HCT116 (cell line): ENCODE measurements around the gene MSMP. TPM values are rescaled to one million over a fixed set of nuclear protein-coding genes. Genes with fewer than 3 reads are reported as not detected.

Source experiments
- ATAC-seq: fragments of 200-7000 bp; cut with Tn5 transposase; 2 replicates; pipeline ENCODE4 v1.9.1; 2020; ENCODE audit warnings: mild to moderate bottlenecking, moderate library complexity
- BruUV-seq: library from RNA; stranded (reverse); fragments of 400-500 nt; replicated peaks from 2 replicates; lab custom pipeline; 2021; lab: Mats Ljungman, UMichigan
- CTCF ChIA-PET: fragments of 300-600 bp; sonication (Branson Sonifier 250); formaldehyde crosslinking; loops from one replicate; lab custom pipeline; 2021; ENCODE audit warnings: antibody characterized with exemption; lab: Charles Lee
- POLR2A ChIA-PET: fragments of 300-600, 350-600 bp; sonication (Branson Sonifier 250); formaldehyde crosslinking; loops from one replicate; lab custom pipeline; 2021; ENCODE audit warnings: antibody characterized with exemption; lab: Charles Lee
- RAD21 ChIA-PET, 2 experiments: fragments of 300-600 bp; sonication (Branson Sonifier 250); formaldehyde crosslinking; loops; one replicate each; lab custom pipeline; 2023; ENCODE audit warnings: low total read pairs in 2 of 2; ENCODE audit not compliant: uncharacterized antibody in 2 of 2, unreplicated experiment in 2 of 2, low non-redundant PET in 1 of 2; lab: Charles Lee
- DNase-seq: peaks from one replicate; pipeline ENCODE4 v3.0.0-alpha.2; 2010; ENCODE audit warnings: low read depth, low spot score
- H2AFZ ChIP-seq: fragments of 200-600 bp; shearing (Covaris generic), sonication (generic); 2 replicates; pipeline ENCODE4 v1.6.1; 2017; ENCODE audit warnings: low read depth, mixed run types, mixed read lengths, antibody characterized with exemption, low read length; ENCODE audit not compliant: poor library complexity, severe bottlenecking
- H3K27ac ChIP-seq: 2 replicates; pipeline ENCODE4 v1.5.1; 2012; ENCODE audit warnings: low read depth, low read length
- H3K27me3 ChIP-seq: fragments of 200-600 bp; sonication (generic); 2 replicates; pipeline ENCODE4 v1.6.1; 2016; ENCODE audit warnings: mixed run types, low read length, mixed read lengths; ENCODE audit not compliant: insufficient read depth
- H3K36me3 ChIP-seq, 2 experiments: fragments of 200-500 bp in 1 of 2; fragments of 200-600 bp in 1 of 2; sonication (Bioruptor generic) in 1 of 2; sonication (generic) in 1 of 2; 2 replicates each; pipeline versions ENCODE4 v1.5.1 to v1.6.1; 2014 to 2016; ENCODE audit warnings: low read length in 2 of 2, inconsistent platforms in 1 of 2, mixed read lengths in 1 of 2, mixed run types in 1 of 2; ENCODE audit not compliant: insufficient read depth in 2 of 2, control insufficient read depth in 1 of 2
- H3K4me1 ChIP-seq, 2 experiments: fragments of 200-600 bp in 1 of 2; sonication (generic) in 1 of 2; 2 replicates each; pipeline versions ENCODE4 v1.5.1 to v1.6.1; 2012 to 2017; ENCODE audit warnings: low read length in 2 of 2, inconsistent platforms in 1 of 2, mild to moderate bottlenecking in 1 of 2, mixed read lengths in 1 of 2, mixed run types in 1 of 2, moderate library complexity in 1 of 2; ENCODE audit not compliant: insufficient read depth in 2 of 2, control insufficient read depth in 1 of 2
- H3K4me2 ChIP-seq: fragments of 200-600 bp; sonication (generic); 2 replicates; pipeline ENCODE4 v1.6.1; 2017; ENCODE audit warnings: mixed run types, low read length, mixed read lengths
- H3K4me3 ChIP-seq, 2 experiments: fragments of 200-600 bp in 1 of 2; sonication (generic) in 1 of 2; replicated peaks in 1 of 2; 2 replicates each; pipeline ENCODE4 v1.5.1; 2011 to 2016; ENCODE audit warnings: low read length in 2 of 2, control low read depth in 1 of 2, low read depth in 1 of 2, mild to moderate bottlenecking in 1 of 2, mixed read lengths in 1 of 2, mixed run types in 1 of 2
- H3K79me2 ChIP-seq: fragments of 200-600 bp; sonication (generic); 2 replicates; pipeline ENCODE4 v1.6.1; 2017; ENCODE audit warnings: mild to moderate bottlenecking, mixed run types, low read length, moderate library complexity, mixed read lengths; ENCODE audit not compliant: insufficient read depth
- H3K9ac ChIP-seq: fragments of 200-600 bp; sonication (generic); 2 replicates; pipeline ENCODE4 v1.6.1; 2016; ENCODE audit warnings: low read length, mixed read lengths
- H3K9me2 ChIP-seq: fragments of 200-600 bp; sonication (generic), shearing (Covaris generic); 2 replicates; pipeline ENCODE4 v1.6.1; 2017; ENCODE audit warnings: mixed run types, mild to moderate bottlenecking, moderate library complexity; ENCODE audit not compliant: insufficient read depth
- H3K9me3 ChIP-seq, 2 experiments: fragments of 200-500 bp in 1 of 2; fragments of 200-600 bp in 1 of 2; sonication (Bioruptor generic) in 1 of 2; sonication (generic) in 1 of 2; 2 replicates each; pipeline ENCODE4 v1.6.1; 2014 to 2017; ENCODE audit warnings: low read length in 2 of 2, mixed read lengths in 2 of 2, inconsistent platforms in 1 of 2, low read depth in 1 of 2, mild to moderate bottlenecking in 1 of 2, mixed run types in 1 of 2, moderate library complexity in 1 of 2; ENCODE audit not compliant: control insufficient read depth in 1 of 2, insufficient read depth in 1 of 2
- H4K20me1 ChIP-seq: fragments of 200-600 bp; sonication (generic), shearing (Covaris generic); 2 replicates; pipeline ENCODE4 v1.6.1; 2017; ENCODE audit warnings: mixed run types, mild to moderate bottlenecking, moderate library complexity; ENCODE audit not compliant: insufficient read depth
- FOSL1 ChIP-seq: IDR thresholded peaks from 2 replicates; pipeline ENCODE4 v1.6.1; 2012; ENCODE audit warnings: low read depth
- POLR2A ChIP-seq: IDR thresholded peaks from 2 replicates; pipeline ENCODE4 v1.7.0; 2011; ENCODE audit warnings: borderline replicate concordance; ENCODE audit not compliant: insufficient read depth, insufficient read length; ENCODE audit errors: extremely low read depth
- SIN3A ChIP-seq: IDR thresholded peaks from 2 replicates; pipeline ENCODE4 v1.6.1; 2012; ENCODE audit warnings: low read depth
- SP1 ChIP-seq: IDR thresholded peaks from 2 replicates; pipeline ENCODE4 v1.6.1; 2012; ENCODE audit warnings: low read depth
- SRF ChIP-seq: IDR thresholded peaks from 2 replicates; pipeline ENCODE4 v1.6.1; 2012; ENCODE audit warnings: low read depth
- TCF7L2 ChIP-seq: IDR thresholded peaks from 2 replicates; pipeline ENCODE4 v1.7.0; 2011; ENCODE audit warnings: borderline replicate concordance, inconsistent platforms; ENCODE audit not compliant: insufficient read depth, insufficient read length; ENCODE audit errors: extremely low read depth
- YY1 ChIP-seq: IDR thresholded peaks from 2 replicates; pipeline ENCODE4 v1.6.1; 2011; ENCODE audit warnings: low read length, low read depth, moderate library complexity, mild to moderate bottlenecking; ENCODE audit not compliant: insufficient replicate concordance; ENCODE audit errors: extremely low read depth
- intact Hi-C: fragments of 100-400 bp; cut with micrococcal nuclease; formaldehyde crosslinking; loops from 2 replicates; pipeline ENCODE4 v1.10.0; 2022
- total RNA-seq: library from RNA; stranded (reverse); gene quantifications from one replicate; pipeline ENCODE4 v1.2.1, GENCODE V29; 2021; ENCODE audit not compliant: unreplicated experiment
- TF ChIP-seq, protein P1 (sequence below): IDR thresholded peaks from 2 replicates; pipeline ENCODE4 v1.6.1; 2012
- TF ChIP-seq, protein P2 (sequence below): IDR thresholded peaks from 2 replicates; pipeline ENCODE4 v1.6.1; 2012; ENCODE audit warnings: low read depth

The MSMP gene
- total RNA-seq, 1 experiment from 2014 or later, result 1.2 TPM

DNA sequence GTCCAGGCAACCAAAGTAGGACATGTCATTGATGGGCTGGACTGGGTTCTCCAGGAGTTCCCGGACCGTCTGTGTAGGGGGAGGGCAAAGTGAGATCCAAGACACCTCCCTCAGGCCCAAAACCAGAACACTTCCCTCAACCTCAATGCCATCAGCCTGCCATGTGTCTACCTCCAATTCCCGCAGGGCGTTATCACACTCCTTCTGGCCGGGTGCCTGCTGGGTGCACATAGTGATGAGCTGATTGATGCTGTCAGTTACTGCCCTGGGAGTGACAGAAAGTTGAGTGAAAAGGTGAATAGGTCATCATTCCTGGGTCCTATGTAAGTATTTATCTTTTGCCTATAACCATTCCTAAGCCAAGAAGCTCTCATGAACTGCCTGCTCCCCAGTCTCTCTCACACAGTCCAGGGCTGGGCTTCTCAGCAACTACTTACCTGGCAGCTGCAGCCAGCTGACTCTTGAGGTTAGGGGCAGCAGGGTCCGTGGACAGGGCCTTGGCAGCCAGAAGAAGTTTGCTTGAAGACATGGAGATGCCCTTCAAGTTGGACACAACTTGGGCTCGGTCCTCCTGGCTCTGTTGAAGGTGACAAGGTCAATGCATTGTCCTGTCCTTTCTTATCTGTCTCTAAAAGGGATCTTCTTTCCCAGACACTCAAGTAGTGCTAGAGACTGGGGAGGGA is 43.1 kb downstream of the MSMP start:
- H3K4me3 ChIP-seq, result no peak overlapping the region
- H3K9me3 ChIP-seq, result no peaks in the 10 kb centered on the region
- no peaks in the 10 kb centered on the region for H3K9me2 ChIP-seq
- RAD21 ChIA-PET, result no interaction called here
- CTCF ChIA-PET, result interaction anchor here (1.3 kb wide), 1 partner anchor 14 kb away, joined by 4 read pairs; no protein-coding TSS in a partner anchor
- H3K4me2 ChIP-seq, result no peak overlapping the region
- no peak overlapping the region for H3K9ac ChIP-seq
- H3K36me3 ChIP-seq, result peaks cover 64 to 65% of the 10 kb centered on the region in 2 experiments
- no peaks in the 10 kb centered on the region for H3K4me1 ChIP-seq
- no peaks in the 10 kb centered on the region for H3K27me3 ChIP-seq
- TF ChIP-seq SP1, result no peak
- TF ChIP-seq YY1, result no peak
- no peak for TF ChIP-seq SRF
- no peak for TF ChIP-seq TCF7L2
- no peak for TF ChIP-seq FOSL1
- no peak for TF ChIP-seq POLR2A
- TF ChIP-seq, protein P1, sequence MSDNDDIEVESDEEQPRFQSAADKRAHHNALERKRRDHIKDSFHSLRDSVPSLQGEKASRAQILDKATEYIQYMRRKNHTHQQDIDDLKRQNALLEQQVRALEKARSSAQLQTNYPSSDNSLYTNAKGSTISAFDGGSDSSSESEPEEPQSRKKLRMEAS, result no peak
- TF ChIP-seq SIN3A, result no peak
- TF ChIP-seq, protein P2, sequence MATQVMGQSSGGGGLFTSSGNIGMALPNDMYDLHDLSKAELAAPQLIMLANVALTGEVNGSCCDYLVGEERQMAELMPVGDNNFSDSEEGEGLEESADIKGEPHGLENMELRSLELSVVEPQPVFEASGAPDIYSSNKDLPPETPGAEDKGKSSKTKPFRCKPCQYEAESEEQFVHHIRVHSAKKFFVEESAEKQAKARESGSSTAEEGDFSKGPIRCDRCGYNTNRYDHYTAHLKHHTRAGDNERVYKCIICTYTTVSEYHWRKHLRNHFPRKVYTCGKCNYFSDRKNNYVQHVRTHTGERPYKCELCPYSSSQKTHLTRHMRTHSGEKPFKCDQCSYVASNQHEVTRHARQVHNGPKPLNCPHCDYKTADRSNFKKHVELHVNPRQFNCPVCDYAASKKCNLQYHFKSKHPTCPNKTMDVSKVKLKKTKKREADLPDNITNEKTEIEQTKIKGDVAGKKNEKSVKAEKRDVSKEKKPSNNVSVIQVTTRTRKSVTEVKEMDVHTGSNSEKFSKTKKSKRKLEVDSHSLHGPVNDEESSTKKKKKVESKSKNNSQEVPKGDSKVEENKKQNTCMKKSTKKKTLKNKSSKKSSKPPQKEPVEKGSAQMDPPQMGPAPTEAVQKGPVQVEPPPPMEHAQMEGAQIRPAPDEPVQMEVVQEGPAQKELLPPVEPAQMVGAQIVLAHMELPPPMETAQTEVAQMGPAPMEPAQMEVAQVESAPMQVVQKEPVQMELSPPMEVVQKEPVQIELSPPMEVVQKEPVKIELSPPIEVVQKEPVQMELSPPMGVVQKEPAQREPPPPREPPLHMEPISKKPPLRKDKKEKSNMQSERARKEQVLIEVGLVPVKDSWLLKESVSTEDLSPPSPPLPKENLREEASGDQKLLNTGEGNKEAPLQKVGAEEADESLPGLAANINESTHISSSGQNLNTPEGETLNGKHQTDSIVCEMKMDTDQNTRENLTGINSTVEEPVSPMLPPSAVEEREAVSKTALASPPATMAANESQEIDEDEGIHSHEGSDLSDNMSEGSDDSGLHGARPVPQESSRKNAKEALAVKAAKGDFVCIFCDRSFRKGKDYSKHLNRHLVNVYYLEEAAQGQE, result no peak
- no peak overlapping the region for H3K27ac ChIP-seq
- POLR2A ChIA-PET, result no interaction called here
- DNase-seq (no peak), ATAC-seq (no peak)
- intact Hi-C loops, result no loop called here
- BruUV-seq, result no TSS peak
- no peaks in the 10 kb centered on the region for H4K20me1 ChIP-seq
- no peaks in the 10 kb centered on the region for H3K79me2 ChIP-seq
- no peak overlapping the region for H2AFZ ChIP-seq
